Measurements from ENCODE around the gene STX12.
"Not testable (repeated sequence)": the region's sequence is repeated elsewhere in the genome, so short reads cannot be mapped to it uniquely, and the experiment has no call there.

DNA sequence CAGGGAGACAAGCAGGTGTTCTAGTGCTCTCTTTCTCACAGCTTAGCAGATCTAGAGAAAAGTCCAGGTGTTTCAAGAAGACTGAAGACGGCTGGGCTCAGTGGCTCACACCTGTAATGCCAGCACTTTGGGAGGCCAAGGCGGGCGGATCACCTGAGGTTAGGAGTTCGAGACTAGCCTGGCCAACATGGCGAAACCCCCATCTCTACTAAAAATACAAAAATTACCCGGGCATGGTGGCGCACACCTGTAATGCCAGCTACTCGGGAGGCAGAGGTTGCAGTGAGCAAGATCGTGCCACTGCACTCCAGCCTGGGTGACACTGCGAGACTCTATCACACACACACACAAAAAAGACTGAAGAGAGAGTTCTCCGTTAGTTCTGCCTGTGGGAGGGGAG is 84.5 kb downstream of the STX12 start:
- TF ChIP-seq, protein P1, sequence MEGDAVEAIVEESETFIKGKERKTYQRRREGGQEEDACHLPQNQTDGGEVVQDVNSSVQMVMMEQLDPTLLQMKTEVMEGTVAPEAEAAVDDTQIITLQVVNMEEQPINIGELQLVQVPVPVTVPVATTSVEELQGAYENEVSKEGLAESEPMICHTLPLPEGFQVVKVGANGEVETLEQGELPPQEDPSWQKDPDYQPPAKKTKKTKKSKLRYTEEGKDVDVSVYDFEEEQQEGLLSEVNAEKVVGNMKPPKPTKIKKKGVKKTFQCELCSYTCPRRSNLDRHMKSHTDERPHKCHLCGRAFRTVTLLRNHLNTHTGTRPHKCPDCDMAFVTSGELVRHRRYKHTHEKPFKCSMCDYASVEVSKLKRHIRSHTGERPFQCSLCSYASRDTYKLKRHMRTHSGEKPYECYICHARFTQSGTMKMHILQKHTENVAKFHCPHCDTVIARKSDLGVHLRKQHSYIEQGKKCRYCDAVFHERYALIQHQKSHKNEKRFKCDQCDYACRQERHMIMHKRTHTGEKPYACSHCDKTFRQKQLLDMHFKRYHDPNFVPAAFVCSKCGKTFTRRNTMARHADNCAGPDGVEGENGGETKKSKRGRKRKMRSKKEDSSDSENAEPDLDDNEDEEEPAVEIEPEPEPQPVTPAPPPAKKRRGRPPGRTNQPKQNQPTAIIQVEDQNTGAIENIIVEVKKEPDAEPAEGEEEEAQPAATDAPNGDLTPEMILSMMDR (conservative IDR thresholded peaks at IDR 0.05; ENCODE audit: low read length), result not testable (repeated sequence)
- not testable (repeated sequence) for TF ChIP-seq EZH2phosphoT487 (IDR thresholded peaks at IDR 0.05; ENCODE audit: borderline replicate concordance)
